Stomach smooth muscle (tissue), 2 donors: ENCODE measurements around the gene ATP8B3.

Experiments used
- H3K27ac ChIP-seq: one replicate; pipeline ENCODE4 v1.7.0; 2013; ENCODE audit warnings: mild to moderate bottlenecking, low read length, inconsistent platforms
- H3K27me3 ChIP-seq, 2 donors: one replicate each; pipeline ENCODE4 v1.7.0; 2013; ENCODE audit warnings: low read length in 2 of 2; ENCODE audit not compliant: insufficient read depth in 2 of 2, control insufficient read depth in 1 of 2
- H3K36me3 ChIP-seq, 2 donors: one replicate each; pipeline ENCODE4 v1.7.0; 2013; ENCODE audit warnings: low read length in 2 of 2; ENCODE audit not compliant: control insufficient read depth in 2 of 2, insufficient read depth in 2 of 2
- H3K4me1 ChIP-seq: one replicate; pipeline ENCODE4 v1.7.0; 2013; ENCODE audit warnings: low read length; ENCODE audit not compliant: control insufficient read depth, insufficient read depth
- H3K4me3 ChIP-seq, 2 donors: one replicate each; pipeline ENCODE4 v1.7.0; 2013; ENCODE audit warnings: low read length in 2 of 2
- H3K9ac ChIP-seq, 2 donors: one replicate each; pipeline ENCODE4 v1.7.0; 2013; ENCODE audit warnings: low read length in 2 of 2, mild to moderate bottlenecking in 1 of 2
- H3K9me3 ChIP-seq, 2 donors: one replicate each; pipeline ENCODE4 v1.7.0; 2013; ENCODE audit warnings: low read length in 2 of 2; ENCODE audit not compliant: control insufficient read depth in 2 of 2
- donor health status: healthy.
- donor health status: Pancreatic carcinoma.

The ATP8B3 gene

DNA sequence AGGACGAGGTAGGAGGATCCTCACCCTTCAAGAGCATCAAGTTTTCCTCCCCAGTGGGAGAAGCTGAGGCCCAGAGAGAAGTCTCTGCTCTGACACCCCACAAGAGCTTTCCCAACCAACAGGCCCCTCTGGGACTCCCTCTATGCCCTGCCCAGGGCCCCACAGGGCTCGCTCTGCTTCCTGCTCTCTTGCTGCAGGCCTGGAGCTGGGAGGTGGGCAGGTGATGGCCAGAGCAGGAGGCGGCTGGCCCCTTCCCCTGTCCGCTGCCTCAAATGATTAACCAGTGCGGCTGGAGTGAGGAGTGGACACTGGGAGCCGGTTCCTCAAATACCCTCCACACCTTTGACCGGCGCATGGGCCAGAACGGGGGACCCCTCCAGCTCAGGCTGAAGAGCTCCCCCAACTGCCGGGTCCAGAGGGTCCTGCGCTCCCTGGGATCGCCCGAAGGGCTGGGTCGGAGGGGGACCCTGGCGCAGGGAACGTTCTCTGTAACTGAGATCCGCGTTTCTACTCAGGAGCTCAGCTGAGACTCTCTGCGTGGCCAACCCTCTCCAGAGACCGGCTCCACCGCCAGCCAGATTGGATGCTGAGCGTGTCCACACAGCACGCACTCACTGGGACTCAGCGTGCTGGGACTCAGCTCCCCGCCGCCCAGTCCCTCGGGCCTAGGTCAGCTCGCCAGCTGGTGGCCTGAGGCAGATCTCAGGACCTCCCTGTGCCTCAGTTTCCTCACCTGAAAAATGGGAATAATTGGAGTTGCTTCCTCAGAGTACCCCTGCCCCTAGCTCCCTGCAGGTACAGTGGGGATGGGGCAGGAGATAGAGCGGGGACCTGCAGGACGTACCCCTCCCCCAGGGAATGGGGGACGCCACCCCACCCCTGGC is 65.4 kb downstream of the ATP8B3 start:
- Histone ChIP-seq H3K4me1 (peaks cover 22% of the 10 kb centered on the region), H3K36me3 (no peaks in the 10 kb centered on the region), H3K27ac (no peak overlapping the region), H3K4me3 (no peak overlapping the region), H3K9ac (no peak overlapping the region), H3K9me3 (no peaks in the 10 kb centered on the region), H3K27me3 (peaks cover 61 to 69% of the 10 kb centered on the region in 2 donors)

DNA sequence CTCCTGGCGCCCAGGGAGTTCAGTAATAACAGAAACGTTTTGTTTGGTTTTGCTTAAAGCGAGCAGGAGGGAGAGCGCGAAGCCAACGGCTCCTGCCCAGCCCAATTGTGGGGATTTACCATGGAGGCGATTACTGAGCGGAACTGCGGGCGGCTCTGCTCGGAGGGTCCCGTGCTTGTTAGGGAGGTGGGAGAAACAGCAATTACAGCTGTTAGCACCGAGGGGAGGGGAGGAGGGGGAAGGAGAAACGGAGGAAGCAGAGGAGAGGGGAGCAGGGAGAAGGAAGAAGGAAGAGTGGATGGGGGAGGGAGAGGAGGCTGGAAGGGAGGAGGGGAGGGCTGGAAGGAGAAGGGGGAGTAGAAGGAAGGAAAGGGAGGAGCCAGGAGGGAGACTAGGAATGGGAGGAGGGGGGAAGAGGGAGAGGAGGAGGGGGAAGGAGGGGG is 66.5 kb downstream of the ATP8B3 start:
- H3K9ac ChIP-seq, result no peak overlapping the region
- no peak overlapping the region for H3K27ac ChIP-seq
- H3K4me1 ChIP-seq, result peaks cover 22% of the 10 kb centered on the region
- H3K36me3 ChIP-seq, result no peaks in the 10 kb centered on the region
- H3K9me3 ChIP-seq, result no peaks in the 10 kb centered on the region
- H3K4me3 ChIP-seq, result no peak overlapping the region
- peaks cover 52 to 59% of the 10 kb centered on the region in 2 donors for H3K27me3 ChIP-seq

DNA sequence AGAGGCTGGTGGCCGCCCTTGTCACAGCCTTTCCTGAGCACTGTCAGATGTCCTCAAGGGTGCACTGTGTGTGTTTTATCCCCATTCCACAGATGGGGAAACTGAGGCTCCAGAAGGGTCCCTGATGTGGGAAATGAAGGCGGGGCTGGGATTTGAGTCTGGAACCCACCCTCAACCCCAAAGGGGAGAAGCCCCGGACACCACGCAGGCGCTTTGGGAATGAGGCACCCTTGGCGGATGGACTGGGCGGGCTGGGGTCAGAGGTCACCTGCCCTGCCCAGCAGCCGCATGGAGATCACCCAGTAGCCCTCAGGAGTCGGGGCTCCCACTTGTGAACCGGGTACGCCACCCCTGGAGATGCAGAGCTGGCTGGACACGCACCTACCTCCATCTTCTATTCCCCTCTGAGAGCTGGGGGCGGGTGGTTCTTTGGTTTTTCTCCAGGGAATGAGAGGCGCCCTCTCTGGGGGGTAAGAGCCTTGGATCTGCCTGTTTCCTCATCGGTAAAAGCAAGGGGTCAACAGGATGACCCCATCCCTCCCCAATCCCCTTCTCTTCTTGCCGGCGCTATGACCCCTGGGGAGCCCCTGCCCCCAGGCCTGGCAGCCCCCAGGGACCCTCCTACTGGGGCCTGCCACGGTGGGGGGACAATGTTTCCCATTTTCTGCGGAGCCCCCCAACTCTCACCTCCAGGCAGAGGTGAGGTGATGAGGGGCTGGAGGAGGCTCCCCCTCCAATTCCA is 67.1 kb downstream of the ATP8B3 start:
- peaks cover 48 to 53% of the 10 kb centered on the region in 2 donors for H3K27me3 ChIP-seq
- H3K4me3 ChIP-seq, result no peak overlapping the region
- no peaks in the 10 kb centered on the region for H3K9me3 ChIP-seq
- H3K9ac ChIP-seq, result no peak overlapping the region
- peaks cover 18% of the 10 kb centered on the region for H3K4me1 ChIP-seq
- no peaks in the 10 kb centered on the region for H3K36me3 ChIP-seq
- no peak overlapping the region for H3K27ac ChIP-seq

DNA sequence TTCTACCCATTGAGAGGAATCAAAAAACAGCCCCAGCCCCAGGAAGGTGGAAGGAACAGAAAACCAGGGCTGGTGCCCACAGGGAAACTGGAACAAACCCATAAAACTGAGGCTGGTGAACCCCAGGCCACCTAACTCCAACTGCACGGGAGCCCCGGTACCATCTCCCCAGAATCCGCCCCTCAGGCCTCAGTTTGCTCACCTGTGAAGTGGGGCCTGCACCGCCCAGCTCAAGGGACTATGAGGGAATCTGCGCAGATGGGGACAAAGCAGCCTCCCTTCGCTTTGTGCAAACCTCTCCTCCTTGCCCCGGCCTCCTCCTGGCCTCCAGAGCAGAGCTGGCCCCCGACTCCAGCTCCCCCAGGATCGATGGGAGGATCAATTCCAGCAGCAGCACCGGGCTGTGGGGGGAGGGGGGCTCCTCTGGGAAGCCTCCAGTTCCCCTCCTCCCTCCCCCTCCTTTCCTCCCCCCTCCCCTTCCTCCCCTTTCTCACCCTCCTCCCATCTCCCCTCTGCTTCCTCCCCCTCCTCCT is 67.9 kb downstream of the ATP8B3 start:
- no peak overlapping the region for H3K9ac ChIP-seq
- no peaks in the 10 kb centered on the region for H3K36me3 ChIP-seq
- no peaks in the 10 kb centered on the region for H3K9me3 ChIP-seq
- H3K27ac ChIP-seq, result no peak overlapping the region
- peaks cover 12% of the 10 kb centered on the region for H3K4me1 ChIP-seq
- peaks cover 45 to 48% of the 10 kb centered on the region in 2 donors for H3K27me3 ChIP-seq
- no peak overlapping the region for H3K4me3 ChIP-seq

DNA sequence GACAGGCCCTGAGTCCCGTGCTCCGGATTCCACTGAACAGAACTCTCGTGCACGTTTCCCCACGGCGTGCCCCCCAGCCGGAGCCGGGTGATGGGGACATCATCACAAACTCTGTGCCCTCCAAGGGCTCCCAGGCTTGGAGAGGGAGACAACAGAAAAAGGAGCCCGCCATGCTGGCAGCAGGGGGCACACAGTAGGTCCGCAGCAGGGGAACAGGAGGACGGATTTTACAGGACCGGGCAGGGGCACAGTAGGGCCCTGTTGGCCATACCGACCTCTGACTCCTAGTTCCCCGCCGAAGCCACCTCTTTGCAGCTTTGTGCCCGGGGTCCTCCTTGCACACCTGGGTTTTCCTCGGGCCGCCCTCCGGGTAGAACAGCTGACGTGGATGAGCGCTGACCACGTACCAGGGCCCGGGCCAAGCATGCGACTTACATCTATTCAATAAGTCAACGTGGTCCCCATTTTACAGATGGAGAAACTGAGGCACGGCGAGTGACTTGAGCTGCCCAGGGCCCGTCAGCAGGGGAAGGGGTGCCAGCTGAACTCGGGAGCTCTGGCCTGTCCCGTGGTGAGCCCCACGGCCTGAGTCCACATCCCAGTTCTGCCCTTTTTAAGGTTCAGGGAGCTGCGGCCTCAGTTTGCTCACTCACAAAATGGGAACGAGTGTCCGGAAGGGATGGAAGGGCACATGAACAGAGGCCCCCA is 68.9 kb downstream of the ATP8B3 start:
- peaks cover 34 to 45% of the 10 kb centered on the region in 2 donors for H3K27me3 ChIP-seq

DNA sequence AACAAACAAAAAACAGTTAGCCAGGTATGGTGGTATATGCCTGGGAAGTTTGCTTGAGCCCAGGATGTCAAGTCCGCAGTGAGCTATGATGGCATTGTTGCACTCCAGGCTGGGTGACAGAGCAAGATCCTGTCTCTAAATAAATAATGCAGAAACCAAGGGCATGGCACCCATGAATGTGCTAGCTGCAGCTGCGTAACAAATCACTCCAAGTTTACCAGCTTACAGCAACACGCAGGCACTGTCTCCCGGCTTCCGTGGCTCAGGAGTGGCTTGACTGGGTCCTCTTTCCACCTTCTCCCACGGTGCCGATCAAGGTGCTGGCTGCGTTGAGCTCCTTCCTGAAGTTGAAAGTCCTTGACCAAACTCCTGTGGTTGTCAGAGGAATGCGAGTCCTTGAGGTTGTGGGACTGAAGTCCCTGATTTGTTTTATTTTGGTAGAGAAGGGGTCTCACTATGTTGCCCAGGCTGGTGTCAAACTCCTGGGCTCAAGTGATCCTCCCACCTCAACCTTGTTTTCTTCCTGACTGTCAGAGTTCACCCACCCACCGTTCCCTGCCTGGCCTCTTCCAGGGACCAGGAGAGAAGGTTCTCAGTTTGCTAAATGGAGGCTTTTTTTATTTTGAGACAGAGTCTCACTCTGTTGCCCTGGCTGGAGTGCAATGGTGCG is 72.0 kb downstream of the ATP8B3 start:
- Histone ChIP-seq H3K4me3 (no peak overlapping the region), H3K36me3 (no peaks in the 10 kb centered on the region), H3K9ac (no peak overlapping the region), H3K27me3 (peaks cover 25 to 35% of the 10 kb centered on the region in 2 donors), H3K9me3 (no peaks in the 10 kb centered on the region), H3K4me1 (no peaks in the 10 kb centered on the region), H3K27ac (no peak overlapping the region)

More for the DNA sequence above, 68.9 kb downstream of the ATP8B3 start:
- Histone ChIP-seq H3K36me3 (no peaks in the 10 kb centered on the region), H3K9me3 (no peaks in the 10 kb centered on the region), H3K4me3 (no peak overlapping the region), H3K27ac (no peak overlapping the region), H3K4me1 (peaks cover 2% of the 10 kb centered on the region), H3K9ac (no peak overlapping the region)

DNA sequence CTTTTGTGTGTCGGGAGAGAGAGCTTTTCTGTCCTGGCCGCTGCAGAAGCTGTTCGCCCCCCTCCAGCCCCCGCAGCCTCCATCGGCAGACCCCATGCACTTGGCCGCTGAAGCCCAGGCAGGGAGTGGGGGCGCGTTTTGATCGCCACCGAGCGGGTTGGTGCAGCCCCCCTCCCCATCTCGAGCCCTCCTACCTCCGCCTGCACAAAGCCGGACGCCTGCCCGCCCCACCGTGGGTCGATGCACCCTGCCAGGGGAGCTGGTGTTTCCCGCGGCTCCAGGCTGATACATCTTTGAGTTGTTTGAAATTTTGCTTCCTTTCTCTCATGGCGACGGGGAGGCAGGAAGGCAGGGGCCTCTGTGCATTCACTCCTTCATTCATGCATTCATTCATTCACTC is 75.1 kb downstream of the ATP8B3 start:
- H3K27me3 ChIP-seq, result peaks cover 29 to 30% of the 10 kb centered on the region in 2 donors

DNA sequence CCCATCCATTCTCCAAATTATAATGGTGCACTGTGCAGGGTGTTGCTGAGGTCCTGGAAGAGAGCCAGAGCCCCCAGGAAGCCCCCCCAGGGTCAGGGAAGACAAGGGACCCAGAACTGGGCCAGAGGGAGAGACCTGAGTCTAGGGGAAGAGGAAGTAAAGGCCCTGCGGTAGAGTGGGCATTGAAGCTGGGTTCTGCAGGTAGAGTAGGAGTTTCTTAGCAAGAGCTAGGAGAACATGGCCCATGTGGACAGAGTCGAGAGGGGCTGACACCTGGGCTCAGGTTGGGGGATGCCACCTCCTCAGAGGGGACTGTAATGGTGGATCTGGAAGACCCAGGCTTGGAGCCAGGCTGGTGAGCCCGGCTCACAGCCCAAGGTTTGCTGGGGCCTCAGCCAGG is 75.8 kb downstream of the ATP8B3 start:
- Histone ChIP-seq H3K36me3 (no peaks in the 10 kb centered on the region), H3K9ac (no peak overlapping the region), H3K4me3 (no peak overlapping the region), H3K27me3 (peaks cover 30% of the 10 kb centered on the region in 2 donors), H3K9me3 (no peaks in the 10 kb centered on the region), H3K27ac (no peak overlapping the region), H3K4me1 (no peaks in the 10 kb centered on the region)

More for the DNA sequence above, 75.1 kb downstream of the ATP8B3 start:
- no peak overlapping the region for H3K9ac ChIP-seq
- no peak overlapping the region for H3K27ac ChIP-seq
- no peaks in the 10 kb centered on the region for H3K9me3 ChIP-seq
- no peaks in the 10 kb centered on the region for H3K4me1 ChIP-seq
- no peaks in the 10 kb centered on the region for H3K36me3 ChIP-seq
- H3K4me3 ChIP-seq, result no peak overlapping the region

DNA sequence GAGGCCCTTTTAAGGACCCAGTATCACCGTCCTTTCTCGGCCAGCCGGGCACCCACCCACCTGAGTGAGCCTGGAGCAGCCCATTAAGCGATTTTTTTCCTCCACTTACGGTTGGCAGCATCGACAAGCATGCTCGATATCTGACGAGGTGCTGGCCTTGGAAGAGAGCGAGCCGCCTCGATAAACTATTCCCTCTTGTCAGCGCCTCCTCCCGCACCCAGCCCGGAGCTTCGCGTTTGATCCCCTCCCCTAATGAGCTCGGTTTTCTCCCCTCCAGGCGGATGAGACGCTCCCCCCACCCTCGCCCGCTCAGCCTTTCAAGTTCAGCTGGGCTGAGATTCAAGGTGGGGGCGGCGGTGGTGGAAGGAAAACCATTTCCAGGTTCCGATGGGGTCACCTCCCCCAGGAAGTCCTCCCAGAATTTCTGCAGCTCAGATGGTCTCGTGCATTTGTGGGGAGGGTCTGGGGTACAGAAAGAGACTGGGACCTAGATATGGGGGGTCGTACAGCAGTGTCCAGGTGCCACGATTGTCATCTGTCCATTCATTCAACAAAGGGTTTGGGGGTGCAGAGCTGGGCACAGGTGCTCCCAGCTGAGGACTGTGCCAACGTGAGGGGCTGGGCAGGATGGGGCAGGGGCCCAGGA is 77.6 kb downstream of the ATP8B3 start:
- Histone ChIP-seq H3K27me3 (peaks cover 31 to 40% of the 10 kb centered on the region in 2 donors), H3K9me3 (no peaks in the 10 kb centered on the region)

More for the DNA sequence above, 77.6 kb downstream of the ATP8B3 start:
- H3K4me3 ChIP-seq, result no peak overlapping the region
- no peaks in the 10 kb centered on the region for H3K36me3 ChIP-seq
- no peak overlapping the region for H3K9ac ChIP-seq
- H3K27ac ChIP-seq, result no peak overlapping the region
- no peaks in the 10 kb centered on the region for H3K4me1 ChIP-seq
